H1 (cell line): ENCODE measurements around the gene TBCEL. TPM values are rescaled to one million over a fixed set of nuclear protein-coding genes. Genes with fewer than 3 reads are reported as not detected.
A peak's percentile ranks its signal among the peaks of the same experiment; 100 is the strongest.

Source experiments
- BACH1 ChIP-seq: IDR thresholded peaks from 2 replicates; pipeline ENCODE4 v1.6.1; 2012; ENCODE audit warnings: low read length, improper control_type of control experiment
- POLR2AphosphoS5 ChIP-seq: IDR thresholded peaks from 2 replicates; pipeline ENCODE4 v1.6.1; 2011; ENCODE audit warnings: low read depth, low read length
- SAP30 ChIP-seq: fragments of 300-600 bp; sonication (generic); IDR thresholded peaks from 2 replicates; pipeline ENCODE4 v1.7.1; 2012; ENCODE audit warnings: low read length, moderate library complexity, mild to moderate bottlenecking, inconsistent platforms; ENCODE audit not compliant: insufficient read depth, insufficient replicate concordance
- SP4 ChIP-seq: IDR thresholded peaks from 2 replicates; pipeline ENCODE4 v1.6.1; 2012; ENCODE audit warnings: low read length, inconsistent platforms
- polyA plus RNA-seq, 7 experiments: library from polyadenylated mRNA; depleted of rRNA in 3 of 7; stranded (reverse) in 5 of 7; unstranded in 2 of 7; fragments of >200 nt in 5 of 7; fragments of 200-250 nt in 2 of 7; gene quantifications; 1 replicate in 5 of 7; 2 replicates in 1 of 7; 4 replicates in 1 of 7; pipeline versions ENCODE4 v1.2.1 to v1.2.3, GENCODE V29; 2011 to 2013; ENCODE audit warnings: missing spikeins in 2 of 7, mixed read lengths in 2 of 7
- total RNA-seq: library from RNA; stranded (reverse); fragmentation: NEBNext Ultra II Directional; extraction: Animal tissue kit (Norgen Biotek cat#: 25700); gene quantifications from 2 replicates; pipeline ENCODE4 v1.2.1, GENCODE V29; 2021

The TBCEL gene
- total and polyA plus RNA-seq, 2 of the 8 experiments (the other 6 are each of a cell fraction or from before 2014, with no cell fraction given) = 3.9 to 16.0 TPM

- TF ChIP-seq SP4 (no peak), POLR2AphosphoS5 (no peak), SAP30 (no peak), BACH1 (peak; percentile 6; the same call in 1 of the 2 replicates)
Observed at GRCh38 chr11:121112498-121113455, 88.9 kb downstream of the TBCEL start (continued).
